Stimulated activated naive CD4-positive, alpha-beta T cell treated with Interleukin-2 at 50 U/mL for 16 hours (primary cell): ENCODE results near the gene LAYN.

Source experiments
- DNase-seq: peaks from one replicate; lab custom pipeline; 2025; lab: John Stamatoyannopoulos, UW

The LAYN gene

GRCh38 chr11:111531136-111531535 is 9.4 kb upstream of the LAYN start:
- no peak for DNase-seq

- peak; percentile 46 for DNase-seq
These were observed 8.7 kb upstream of the LAYN start for GRCh38 chr11:111531687-111532364.

GRCh38 chr11:111532365-111532709 is 8.2 kb upstream of the LAYN start:
- no peak for DNase-seq

- no peak for DNase-seq
These were observed 5.2 kb upstream of the LAYN start for GRCh38 chr11:111535281-111535680.

DNA sequence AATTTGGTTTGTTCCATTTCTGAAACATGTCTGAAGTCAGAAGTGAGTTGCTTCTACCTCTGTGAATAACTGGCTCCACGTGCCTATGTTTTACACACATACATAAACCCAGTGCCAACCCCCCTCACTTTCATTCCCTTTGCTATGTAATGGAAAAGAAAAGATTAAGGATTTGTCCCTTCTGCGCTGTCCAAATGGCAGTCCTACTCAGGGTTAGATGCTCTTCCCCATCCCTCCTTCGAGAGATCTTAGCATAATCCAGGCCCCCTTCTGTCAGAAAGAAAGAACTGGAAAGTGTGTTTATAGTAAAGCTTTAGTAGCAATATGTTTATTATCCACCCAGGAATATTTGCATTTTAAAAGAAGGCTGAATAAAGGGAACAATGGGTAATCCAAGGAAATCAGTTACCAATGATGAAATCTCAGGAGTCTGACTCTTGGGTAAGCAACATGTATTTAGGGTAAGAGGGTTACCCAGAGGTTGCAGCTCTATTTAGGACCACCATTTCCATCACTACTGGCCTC is 3.1 kb upstream of the LAYN start:
- no peak for DNase-seq

GRCh38 chr11:111538407-111539114 is 2.0 kb upstream of the LAYN start:
- no peak for DNase-seq

- DNase-seq, result no peak
These were observed 950 bp upstream of the LAYN start for GRCh38 chr11:111539426-111540113.

GRCh38 chr11:111540937-111541253 is 375 bp downstream of the LAYN start:
- no peak for DNase-seq

DNA sequence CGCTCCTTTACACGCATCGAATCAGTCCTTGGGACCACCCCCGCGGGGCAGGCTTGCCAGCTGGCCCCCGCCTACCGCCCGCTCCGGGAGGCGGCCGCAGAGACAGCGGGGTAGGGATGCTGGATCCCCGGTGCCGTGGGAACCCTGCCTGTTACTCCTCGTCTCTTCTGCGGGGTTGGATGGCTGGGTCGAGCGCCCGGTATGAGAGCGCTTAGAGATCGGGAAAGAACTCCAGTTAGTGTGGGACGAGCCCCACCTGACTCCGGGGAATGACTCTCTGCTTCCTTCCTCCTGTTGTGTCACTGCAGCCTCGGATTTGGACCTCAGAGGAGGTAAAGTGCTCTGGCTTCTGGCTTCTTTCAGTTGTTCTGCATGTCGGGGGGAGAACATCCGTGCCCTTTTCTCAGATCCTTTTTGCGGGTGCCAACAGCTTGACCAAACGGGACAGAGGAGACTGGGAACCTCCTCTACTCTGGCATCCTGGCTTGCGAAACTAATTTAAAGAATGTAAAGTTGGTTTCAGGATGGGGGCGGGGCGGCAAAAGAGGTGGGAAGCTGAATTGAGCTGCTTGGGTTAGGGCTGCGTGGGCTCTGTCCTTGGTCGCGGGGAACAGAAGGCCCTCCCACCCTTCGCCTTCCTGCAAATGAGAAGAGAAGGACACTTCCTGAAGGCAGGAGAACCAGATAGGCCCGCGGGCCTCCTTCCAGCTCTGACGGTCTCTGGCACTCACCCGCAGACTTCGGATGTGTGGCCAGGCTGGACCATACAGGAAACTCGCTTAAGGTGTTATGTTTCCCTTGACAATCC is 938 bp downstream of the LAYN start:
- no peak for DNase-seq

- DNase-seq, result no peak
These were observed 2.2 kb downstream of the LAYN start for GRCh38 chr11:111542606-111543275.

GRCh38 chr11:111548525-111548924 is 8.0 kb downstream of the LAYN start:
- no peak for DNase-seq

GRCh38 chr11:111549196-111549868 is 8.8 kb downstream of the LAYN start:
- DNase-seq, result no peak

- DNase-seq, result no peak
These were observed 9.3 kb downstream of the LAYN start for GRCh38 chr11:111549869-111550203.

- no peak for DNase-seq
These were observed 9.7 kb downstream of the LAYN start for GRCh38 chr11:111550258-111550657.

GRCh38 chr11:111554532-111554931 is 14.0 kb downstream of the LAYN start:
- no peak for DNase-seq

- DNase-seq, result no peak
These were observed 14.7 kb downstream of the LAYN start for GRCh38 chr11:111555255-111555654.

DNA sequence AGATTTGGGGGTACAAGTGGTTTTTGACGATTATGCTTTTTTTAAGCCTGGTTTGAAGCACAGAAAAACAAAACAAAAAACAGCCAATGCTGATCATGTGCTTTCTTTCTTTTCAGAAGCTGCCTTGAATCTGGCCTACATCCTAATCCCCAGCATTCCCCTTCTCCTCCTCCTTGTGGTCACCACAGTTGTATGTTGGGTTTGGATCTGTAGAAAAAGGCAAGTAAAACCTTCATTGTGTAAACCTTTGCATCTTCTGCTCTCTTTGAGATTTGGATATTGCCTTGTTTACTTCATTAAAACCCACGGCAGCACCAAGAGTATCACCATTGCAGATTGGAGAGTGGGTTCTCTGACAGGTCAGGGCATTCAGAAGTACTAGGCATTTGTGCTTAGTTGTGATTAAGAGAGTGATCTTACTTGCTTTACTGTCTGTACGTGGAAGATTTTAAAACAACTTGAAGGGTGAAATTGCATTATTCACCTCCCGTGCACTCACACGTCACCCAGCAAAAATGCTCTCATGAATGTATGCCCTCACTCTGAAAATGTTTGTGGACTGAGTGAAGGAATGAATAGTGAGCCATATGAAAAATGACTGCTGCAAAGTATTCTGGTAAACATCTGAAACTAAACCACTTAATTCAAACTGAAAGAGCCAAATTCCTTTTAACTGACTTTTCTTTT is 17.0 kb downstream of the LAYN start:
- no peak for DNase-seq

DNA sequence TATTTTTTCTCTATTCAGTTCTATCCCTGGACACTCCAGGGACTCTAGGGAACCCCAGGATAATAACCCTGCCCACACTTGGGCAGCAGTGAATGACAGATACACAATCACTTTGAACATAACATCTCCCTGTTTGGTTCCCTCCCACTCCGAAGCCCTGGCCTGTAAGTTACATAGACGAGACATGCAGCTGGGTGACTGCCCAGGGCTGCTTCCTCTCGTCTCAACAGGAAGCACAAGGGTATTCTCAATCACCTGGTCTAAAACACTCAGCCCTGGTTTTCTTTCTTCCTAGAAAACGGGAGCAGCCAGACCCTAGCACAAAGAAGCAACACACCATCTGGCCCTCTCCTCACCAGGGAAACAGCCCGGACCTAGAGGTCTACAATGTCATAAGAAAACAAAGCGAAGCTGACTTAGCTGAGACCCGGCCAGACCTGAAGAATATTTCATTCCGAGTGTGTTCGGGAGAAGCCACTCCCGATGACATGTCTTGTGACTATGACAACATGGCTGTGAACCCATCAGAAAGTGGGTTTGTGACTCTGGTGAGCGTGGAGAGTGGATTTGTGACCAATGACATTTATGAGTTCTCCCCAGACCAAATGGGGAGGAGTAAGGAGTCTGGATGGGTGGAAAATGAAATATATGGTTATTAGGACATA is 19.4 kb downstream of the LAYN start:
- DNase-seq, result no peak

- DNase-seq, result no peak
These were observed 20.3 kb downstream of the LAYN start for GRCh38 chr11:111560800-111561199.

DNA sequence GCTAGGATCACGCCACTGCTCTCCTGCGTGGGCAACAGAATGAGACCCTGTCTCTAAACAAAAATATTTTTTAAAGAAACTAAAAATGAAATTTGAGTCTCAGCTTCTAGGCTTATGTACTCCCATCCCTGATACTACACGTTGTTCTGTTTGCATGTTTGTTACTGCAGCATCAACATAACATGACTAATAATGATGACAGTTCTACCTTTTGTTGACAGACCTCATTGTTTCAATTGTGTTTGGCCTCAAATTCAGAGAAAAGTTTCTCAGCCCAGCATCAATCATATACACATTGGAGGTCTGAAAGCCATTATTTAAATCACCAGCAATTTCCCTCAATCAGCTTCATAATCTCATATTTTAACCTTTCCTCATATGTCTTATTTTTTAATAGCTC is 20.8 kb downstream of the LAYN start:
- no peak for DNase-seq
